GM23338 (cell line): ENCODE data around the gene MID1. TPM values are rescaled to one million over a fixed set of nuclear protein-coding genes. Genes with fewer than 3 reads are reported as not detected.

ENCODE experiments used
- ATAC-seq: fragments of 200-7000 bp; cut with Tn5 transposase; 3 replicates; pipeline ENCODE4 v1.9.1; 2020
- DNase-seq: peaks from one replicate; pipeline ENCODE4 v3.0.0-alpha.2; 2015; ENCODE audit warnings: low spot score
- H2AFZ ChIP-seq: fragments of 200-600 bp; sonication (generic); 2 replicates; pipeline ENCODE4 v1.8.0; 2016; ENCODE audit warnings: antibody characterized with exemption, mild to moderate bottlenecking, moderate library complexity
- H3F3A ChIP-seq: fragments of 200-600 bp; sonication (generic); replicated peaks from 2 replicates; pipeline ENCODE4 v1.8.0; 2017; ENCODE audit warnings: antibody characterized with exemption, mixed run types, low read depth
- H3K27ac ChIP-seq: fragments of 200-600 bp; sonication (generic); 2 replicates; pipeline ENCODE4 v1.6.1; 2016; ENCODE audit warnings: low read depth
- H3K27me3 ChIP-seq: fragments of 200-600 bp; sonication (generic); 2 replicates; pipeline ENCODE4 v1.8.0; 2016; ENCODE audit warnings: mild to moderate bottlenecking, mixed run types, moderate library complexity; ENCODE audit not compliant: insufficient read depth
- H3K36me3 ChIP-seq: fragments of 200-600 bp; sonication (generic); 2 replicates; pipeline ENCODE4 v1.8.0; 2016; ENCODE audit warnings: mild to moderate bottlenecking; ENCODE audit not compliant: insufficient read depth
- H3K4me1 ChIP-seq: fragments of 200-600 bp; sonication (generic); 2 replicates; pipeline ENCODE4 v1.8.0; 2016; ENCODE audit warnings: mild to moderate bottlenecking, moderate library complexity; ENCODE audit not compliant: insufficient read depth
- H3K4me2 ChIP-seq: fragments of 200-600 bp; sonication (generic); 2 replicates; pipeline ENCODE4 v1.7.1; 2017; ENCODE audit warnings: mixed run types
- H3K4me3 ChIP-seq: fragments of 200-600 bp; sonication (generic); 2 replicates; pipeline ENCODE4 v1.6.1; 2016; ENCODE audit warnings: mixed run types
- H3K79me2 ChIP-seq: fragments of 200-600 bp; sonication (generic); replicated peaks from 2 replicates; pipeline ENCODE4 v1.8.0; 2017; ENCODE audit warnings: mild to moderate bottlenecking; ENCODE audit not compliant: insufficient read depth
- H3K9me2 ChIP-seq: fragments of 200-600 bp; sonication (generic); 2 replicates; pipeline ENCODE4 v1.8.0; 2017; ENCODE audit not compliant: insufficient read depth
- H4K20me1 ChIP-seq: fragments of 200-600 bp; sonication (generic); replicated peaks from 2 replicates; pipeline ENCODE4 v1.8.0; 2017; ENCODE audit warnings: mild to moderate bottlenecking; ENCODE audit not compliant: insufficient read depth
- H3K27ac Mint-ChIP-seq: 2 replicates; pipeline ENCODE4 v1.8.0; 2020; ENCODE audit warnings: inconsistent platforms, mild to moderate bottlenecking, moderate library complexity, mixed read lengths
- H3K27me3 Mint-ChIP-seq: 3 replicates; pipeline ENCODE4 v1.8.0; 2022; ENCODE audit warnings: low read depth, mild to moderate bottlenecking, moderate library complexity, mixed read lengths, inconsistent platforms; ENCODE audit not compliant: insufficient read depth, poor library complexity
- H3K36me3 Mint-ChIP-seq: 3 replicates; pipeline ENCODE4 v1.8.0; 2021; ENCODE audit warnings: low read depth, mild to moderate bottlenecking, inconsistent platforms, moderate library complexity, mixed read lengths
- H3K4me1 Mint-ChIP-seq: 3 replicates; pipeline ENCODE4 v1.8.0; 2020; ENCODE audit warnings: mild to moderate bottlenecking, inconsistent platforms, mixed read lengths
- H3K4me3 Mint-ChIP-seq: 3 replicates; pipeline ENCODE4 v1.8.0; 2021; ENCODE audit warnings: moderate library complexity, mild to moderate bottlenecking, inconsistent platforms, mixed read lengths
- H3K9me3 Mint-ChIP-seq: 3 replicates; pipeline ENCODE4 v1.8.0; 2020; ENCODE audit warnings: moderate library complexity, mild to moderate bottlenecking, inconsistent platforms, mixed read lengths
- ETS1 ChIP-seq: IDR thresholded peaks from 2 replicates; pipeline ENCODE4 v1.6.1; 2016; ENCODE audit warnings: antibody characterized with exemption
- EZH2phosphoT487 ChIP-seq: fragments of 200-600 bp; sonication (generic); IDR thresholded peaks from one replicate; pipeline ENCODE4 v1.8.1; 2018; ENCODE audit warnings: antibody characterized with exemption; ENCODE audit not compliant: unreplicated experiment
- NANOG ChIP-seq: IDR thresholded peaks from 2 replicates; pipeline ENCODE4 v1.6.1; 2016; ENCODE audit warnings: antibody characterized with exemption, borderline replicate concordance
- POLR2AphosphoS5 ChIP-seq: IDR thresholded peaks from 2 replicates; pipeline ENCODE4 v1.6.1; 2016; ENCODE audit warnings: antibody characterized with exemption, low read depth
- ZNF331 ChIP-seq: fragments of 250-450 bp; sonication (Bioruptor Pico); IDR thresholded peaks from 2 replicates; pipeline ENCODE4 v1.5.0; 2020; ENCODE audit warnings: low read depth, mild to moderate bottlenecking, moderate library complexity
- ZNF462 ChIP-seq: fragments of 250-450 bp; sonication (Bioruptor Pico); IDR thresholded peaks from 2 replicates; pipeline ENCODE4 v1.5.0; 2020; ENCODE audit warnings: mild to moderate bottlenecking, moderate library complexity
- polyA plus RNA-seq: library from polyadenylated mRNA; unstranded; fragments of >200 nt; fragmentation: Nextera tagmentation; extraction: Ambion mirVana; gene quantifications from 2 replicates; pipeline ENCODE4 v1.2.1, GENCODE V29; 2016
- total RNA-seq: library from RNA; depleted of rRNA; stranded (reverse); fragments of >200 nt; shearing (Covaris generic); gene quantifications from 2 replicates; pipeline ENCODE4 v1.2.3, GENCODE V29; 2014

MID1 gene
- total and polyA plus RNA-seq, 2 experiments from 2014 or later = 27.2 to 39.3 TPM

- Mint-ChIP-seq H3K36me3 (peaks cover 38% of the 10 kb centered on the region), H3K4me3 (no peak overlapping the region), H3K9me3 (no peaks in the 10 kb centered on the region), H3K27ac (no peak overlapping the region), H3K4me1 (peaks cover 13% of the 10 kb centered on the region), H3K27me3 (no peaks in the 10 kb centered on the region)
- Histone ChIP-seq H3K27ac (no peak overlapping the region), H3K36me3 (no peaks in the 10 kb centered on the region), H3K4me1 (peaks cover 5% of the 10 kb centered on the region), H2AFZ (no peak overlapping the region), H4K20me1 (no peaks in the 10 kb centered on the region), H3K27me3 (no peaks in the 10 kb centered on the region), H3F3A (no peaks in the 10 kb centered on the region), H3K9me2 (no peaks in the 10 kb centered on the region), H3K4me2 (no peak overlapping the region), H3K4me3 (no peak overlapping the region), H3K79me2 (no peaks in the 10 kb centered on the region)
- DNase-seq (no peak), ATAC-seq (no peak)
- TF ChIP-seq ETS1 = no peak
Observed at GRCh38 chrX:10479508-10479907, 140.9 kb downstream of the MID1 start.

- no peak overlapping the region for H2AFZ ChIP-seq
- no peaks in the 10 kb centered on the region; the same call in 1 of the 2 replicates for H3K36me3 ChIP-seq
- H3F3A ChIP-seq = no peaks in the 10 kb centered on the region
- Mint-ChIP-seq H3K36me3 (peaks cover 48% of the 10 kb centered on the region), H3K27ac (no peak overlapping the region), H3K4me1 (peaks cover 3% of the 10 kb centered on the region; the same call in 1 of the 3 replicates), H3K9me3 (no peaks in the 10 kb centered on the region), H3K4me3 (no peak overlapping the region), H3K27me3 (no peaks in the 10 kb centered on the region)
- no peaks in the 10 kb centered on the region for H3K4me1 ChIP-seq
- ATAC-seq (no peak), DNase-seq (no peak)
- H3K4me2 ChIP-seq = no peak overlapping the region
- no peaks in the 10 kb centered on the region for H4K20me1 ChIP-seq
- no peaks in the 10 kb centered on the region for H3K27me3 ChIP-seq
- H3K27ac ChIP-seq = no peak overlapping the region
- no peak overlapping the region for H3K4me3 ChIP-seq
- no peaks in the 10 kb centered on the region for H3K9me2 ChIP-seq
- H3K79me2 ChIP-seq = no peaks in the 10 kb centered on the region
- TF ChIP-seq POLR2AphosphoS5 = no peak
- no peak for TF ChIP-seq ZNF462 (CRISPR knock-in tag)
- no peak for TF ChIP-seq NANOG
- no peak for TF ChIP-seq EZH2phosphoT487
- TF ChIP-seq ZNF331 (CRISPR knock-in tag) = no peak
Observed at GRCh38 chrX:10477525-10477924, 142.9 kb downstream of the MID1 start.
